Hematopoietic multipotent progenitor cell treated with erythropoietin and hydrocortisone succinate and interleukin-3 and kit ligand, for 6 days (in vitro differentiated cells): ENCODE data around the gene ARHGAP4.
A peak's percentile ranks its signal among the peaks of the same experiment; 100 is the strongest.

Experiments
- DNase-seq: peaks from one replicate; pipeline ENCODE4 v3.0.0-alpha.2; 2015

The ARHGAP4 gene

DNA sequence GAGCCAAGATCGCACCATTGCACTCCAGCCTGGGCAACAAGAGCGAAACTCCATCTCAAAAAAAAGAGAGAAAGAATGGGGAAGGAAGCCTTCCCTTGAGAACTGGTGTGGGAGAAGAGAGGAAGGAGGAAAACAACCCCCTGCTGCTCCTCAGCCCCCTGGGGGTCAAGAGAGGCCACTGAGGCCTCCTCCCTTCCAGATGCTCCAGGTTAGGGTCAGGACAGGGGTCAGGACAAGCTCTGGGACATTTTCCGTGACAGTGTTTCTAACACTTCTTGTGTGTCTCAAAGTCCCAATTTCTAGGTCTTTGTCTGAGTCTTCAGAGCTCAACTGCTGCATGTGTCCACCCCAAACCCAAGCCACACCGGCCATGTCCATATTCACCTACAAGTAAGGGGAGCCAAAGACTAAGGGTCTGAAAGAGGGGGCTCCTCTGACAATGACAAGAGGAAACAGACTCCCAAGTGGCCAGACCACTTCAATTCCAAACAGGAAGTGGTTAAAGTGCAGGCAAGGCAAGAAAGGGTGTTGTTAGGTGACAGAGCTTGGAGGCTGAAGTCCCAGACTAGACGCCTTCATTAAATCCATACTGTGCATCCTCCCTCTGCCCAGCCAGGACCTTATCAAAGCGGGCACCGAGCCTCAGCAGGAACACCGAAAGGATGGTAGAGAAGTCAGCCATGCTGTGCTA lies 48.3 kb downstream of the ARHGAP4 start:
- no peak for DNase-seq

DNA sequence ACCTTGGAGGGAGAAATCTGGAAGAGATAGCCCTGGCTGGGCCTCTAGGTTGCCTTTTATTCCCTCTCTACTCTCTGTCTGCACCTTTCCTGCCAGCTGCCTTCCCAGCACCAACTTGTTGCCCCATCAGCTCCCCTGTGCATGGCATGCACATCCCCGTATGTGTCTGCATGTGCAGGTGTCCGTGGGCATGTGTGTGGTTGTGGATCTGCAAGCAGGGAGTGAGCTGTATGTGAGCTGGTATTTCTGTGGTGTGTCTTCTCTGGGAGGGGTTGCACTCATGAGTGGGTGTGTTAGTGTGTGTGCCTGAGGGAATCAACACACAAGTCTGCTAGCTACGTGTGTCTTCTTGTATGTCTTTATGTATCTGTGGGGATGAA lies 50.0 kb downstream of the ARHGAP4 start:
- DNase-seq: no peak

DNA sequence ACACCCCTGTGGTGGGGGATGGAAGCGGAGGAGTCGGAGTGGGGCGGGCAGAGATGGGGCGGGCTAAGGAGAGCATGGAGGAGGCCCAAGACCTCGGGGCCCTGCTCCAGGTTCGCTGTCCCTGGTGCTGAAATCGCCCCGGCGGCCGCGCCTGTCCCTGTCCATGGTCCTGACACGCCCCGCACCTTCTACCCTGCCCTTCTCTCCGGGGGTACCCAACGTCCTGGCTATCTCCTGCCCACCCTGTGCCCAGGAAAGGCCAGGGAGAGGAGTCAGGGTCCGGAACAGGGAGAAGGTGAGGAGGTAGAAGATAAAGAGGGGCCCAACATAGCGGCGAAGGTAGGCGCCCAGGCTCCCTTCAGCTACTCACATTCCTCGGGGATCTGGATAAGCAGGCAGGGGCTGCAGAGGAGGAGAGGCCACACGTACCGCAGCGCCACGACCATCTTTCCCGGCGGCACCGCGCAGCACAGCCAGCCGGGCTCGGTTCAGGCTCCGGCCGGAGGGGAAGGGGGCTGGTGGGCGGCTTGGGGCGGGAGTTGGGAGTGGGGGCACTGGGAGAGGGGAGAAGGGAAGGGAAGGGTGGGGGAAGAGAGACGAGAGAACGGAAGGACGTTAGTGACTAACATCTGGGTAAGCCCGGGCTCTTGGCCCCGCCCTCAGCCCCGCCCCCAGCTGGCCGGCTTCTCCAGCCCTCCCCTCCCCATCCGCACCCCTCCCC lies 50.5 kb downstream of the ARHGAP4 start:
- DNase-seq: peak; percentile 60

DNA sequence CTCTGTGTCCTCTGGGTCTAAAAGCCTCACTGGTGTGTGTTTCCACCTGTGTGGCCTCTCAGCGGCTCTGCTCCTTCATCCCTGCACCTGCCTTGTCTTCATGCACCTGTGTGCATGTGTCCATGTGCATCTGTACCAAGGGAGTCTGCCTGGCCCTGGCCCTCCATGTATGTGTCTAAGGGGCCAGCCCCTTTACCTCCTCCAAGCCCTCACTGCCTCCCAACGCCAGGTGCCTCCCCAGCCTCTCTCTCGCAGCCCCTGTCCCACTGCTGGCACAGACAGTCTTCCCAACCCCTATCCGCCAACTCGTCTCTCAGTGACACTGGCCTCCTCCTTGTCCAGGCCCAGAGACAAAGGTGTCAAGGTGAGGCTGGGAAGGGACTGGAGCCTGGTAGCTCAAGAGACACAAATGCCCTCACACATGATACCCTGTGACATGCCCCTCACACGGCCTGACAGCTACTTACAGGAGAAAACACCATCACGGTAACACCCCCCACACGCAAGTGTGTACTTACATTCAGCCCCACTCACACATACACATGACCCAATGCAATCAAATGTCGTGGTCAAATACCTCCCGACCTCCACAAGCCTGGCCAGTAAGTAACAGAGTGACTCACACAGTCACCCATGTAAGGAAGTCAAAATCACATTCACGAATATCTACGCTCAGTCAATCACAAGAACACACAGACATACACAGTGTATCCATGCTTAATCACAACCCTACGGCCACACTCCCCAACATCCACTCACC lies 51.5 kb downstream of the ARHGAP4 start:
- DNase-seq: no peak

DNA sequence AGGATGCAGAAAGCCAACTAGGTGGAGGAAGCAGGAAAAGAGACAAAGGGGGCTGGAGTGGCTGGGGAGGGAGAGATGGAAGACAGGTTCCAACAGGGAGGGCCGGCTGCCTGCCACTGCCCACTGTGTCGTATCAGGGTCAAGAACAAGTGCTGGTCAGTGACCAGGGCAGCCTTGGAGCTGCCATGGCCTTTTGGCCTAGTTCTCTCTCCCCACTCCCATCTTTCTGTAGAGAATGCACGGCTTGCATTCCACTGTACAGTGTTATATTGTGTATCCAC lies 52.0 kb downstream of the ARHGAP4 start:
- DNase-seq: no peak

DNA sequence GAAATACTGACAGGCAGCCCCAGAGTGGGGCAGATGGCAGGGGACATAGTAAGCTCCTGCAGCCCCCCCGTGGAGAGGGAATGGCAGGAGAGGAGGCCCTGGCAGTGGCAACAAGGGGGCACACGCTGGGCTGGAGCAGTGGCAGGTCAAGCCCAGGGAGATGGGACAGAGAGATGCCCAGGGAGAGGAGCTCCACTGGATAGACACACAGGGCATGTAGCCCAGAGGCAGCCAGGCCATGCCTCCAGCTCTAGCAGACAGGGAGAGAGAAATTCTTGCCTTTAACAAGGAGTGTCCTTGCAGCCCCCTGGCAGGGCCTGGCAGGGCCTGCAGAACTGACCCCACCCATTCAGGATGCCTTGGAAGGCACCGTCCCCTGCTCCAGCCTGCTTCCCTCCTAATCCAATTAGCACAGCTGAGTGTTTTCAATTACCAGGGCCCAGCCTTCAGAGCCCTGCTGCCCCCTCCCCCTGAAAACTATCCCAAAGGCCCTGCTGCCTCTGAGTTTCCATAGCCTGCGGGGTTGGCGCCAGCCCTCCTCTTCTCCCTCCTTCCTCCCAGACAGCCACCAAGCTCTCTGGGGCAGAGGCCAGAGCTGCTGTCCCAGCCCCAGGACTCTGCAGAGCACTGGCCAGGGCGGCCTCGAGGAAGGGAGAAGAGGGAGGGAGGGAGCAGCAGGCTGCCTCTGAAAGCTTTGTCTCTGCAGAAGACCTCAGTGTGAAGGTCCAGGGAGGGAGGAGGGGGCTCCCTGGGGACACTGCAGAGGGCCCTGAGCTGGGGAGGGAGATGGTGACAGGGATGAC lies 52.6 kb downstream of the ARHGAP4 start:
- DNase-seq: no peak

DNA sequence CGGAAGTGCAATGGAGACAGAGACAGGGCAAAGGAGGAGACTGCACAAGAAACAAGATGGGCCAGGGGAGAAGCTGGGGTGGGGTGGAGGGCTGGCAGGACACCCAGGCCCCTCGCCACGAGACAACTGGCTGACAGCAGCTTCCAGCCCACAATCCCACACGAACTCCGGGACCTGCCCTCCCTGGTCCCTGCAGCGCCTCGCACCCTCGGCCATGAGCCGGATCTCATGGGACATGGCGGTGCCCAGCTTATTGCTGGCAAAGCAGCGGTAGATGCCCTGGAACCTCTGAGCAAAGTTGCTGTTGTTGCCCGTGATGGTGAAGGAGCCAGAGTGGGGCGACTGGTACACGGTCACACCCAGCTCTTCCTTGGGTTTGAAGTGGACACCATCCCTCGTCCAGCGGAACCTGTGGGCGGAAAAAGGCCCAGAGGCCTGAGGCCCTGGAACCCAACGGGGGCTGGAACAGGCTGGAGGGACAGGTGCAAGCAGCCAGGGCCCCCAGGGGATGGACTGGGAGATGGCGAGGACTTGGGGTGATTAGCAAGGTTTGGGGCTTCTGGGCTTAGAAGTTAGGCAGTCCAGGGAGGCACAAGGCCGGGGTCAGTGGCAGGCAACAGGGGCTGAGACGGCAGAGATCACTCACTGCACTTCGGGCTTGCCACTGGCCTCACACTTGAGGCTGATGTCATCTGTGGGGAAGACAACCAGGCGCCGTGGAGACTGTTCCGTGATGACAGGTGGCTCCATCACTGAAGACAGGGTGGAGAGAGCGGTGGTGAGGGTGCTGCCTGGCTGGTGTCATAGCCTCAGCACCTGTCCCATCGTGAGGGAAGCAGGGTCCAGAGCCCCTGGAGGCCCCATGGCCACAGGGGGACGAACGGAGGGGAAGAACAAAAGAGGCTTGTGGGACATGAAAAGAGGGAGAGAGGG lies 53.9 kb downstream of the ARHGAP4 start:
- DNase-seq: no peak

DNA sequence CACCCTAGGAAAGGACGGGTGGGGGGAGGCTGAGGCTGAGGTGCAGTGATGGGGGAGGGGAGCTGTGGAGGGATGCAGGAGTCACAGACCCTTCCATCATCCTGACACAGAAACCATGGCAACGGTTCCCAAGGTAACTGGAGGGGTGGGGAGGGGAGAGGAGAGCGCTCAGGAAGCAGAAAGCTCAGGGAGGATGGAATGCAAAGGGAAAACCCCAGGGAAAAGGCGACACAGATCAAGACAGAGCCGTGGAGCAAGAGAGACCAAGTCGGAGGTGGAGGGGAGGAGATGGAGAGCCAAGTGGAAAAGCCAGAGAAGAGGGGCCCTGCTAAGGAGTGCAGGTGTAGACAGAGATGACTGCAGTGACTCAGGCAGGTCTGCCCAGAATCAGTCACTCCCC lies 54.6 kb downstream of the ARHGAP4 start:
- DNase-seq: no peak

DNA sequence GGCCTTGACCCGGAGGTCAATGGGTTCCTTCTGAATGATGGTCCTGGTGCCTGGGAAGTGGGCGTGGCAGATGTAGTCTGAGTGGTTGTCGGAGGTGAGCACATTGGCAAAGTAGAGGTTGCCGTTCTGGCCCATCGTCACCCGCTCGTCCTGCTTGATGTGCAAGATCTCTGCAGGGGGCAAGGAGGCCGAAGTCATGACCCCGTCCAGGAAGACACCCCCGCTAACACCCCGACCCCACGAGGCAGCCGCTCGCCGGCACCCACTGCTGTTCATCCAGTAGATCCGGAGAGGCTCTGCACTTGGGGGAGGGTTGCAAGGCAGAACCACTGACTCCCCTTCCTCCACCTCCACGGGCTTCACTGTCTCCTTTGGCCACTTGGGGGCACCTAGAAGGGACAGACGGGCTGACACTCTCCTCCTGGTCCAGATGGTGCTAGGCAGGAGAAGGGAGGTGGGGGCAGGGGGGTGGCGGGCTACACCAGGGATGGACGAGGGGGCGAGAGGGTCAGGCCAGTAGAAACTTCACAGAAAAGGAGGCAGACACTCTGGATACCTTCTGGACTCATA lies 55.2 kb downstream of the ARHGAP4 start:
- no peak for DNase-seq

DNA sequence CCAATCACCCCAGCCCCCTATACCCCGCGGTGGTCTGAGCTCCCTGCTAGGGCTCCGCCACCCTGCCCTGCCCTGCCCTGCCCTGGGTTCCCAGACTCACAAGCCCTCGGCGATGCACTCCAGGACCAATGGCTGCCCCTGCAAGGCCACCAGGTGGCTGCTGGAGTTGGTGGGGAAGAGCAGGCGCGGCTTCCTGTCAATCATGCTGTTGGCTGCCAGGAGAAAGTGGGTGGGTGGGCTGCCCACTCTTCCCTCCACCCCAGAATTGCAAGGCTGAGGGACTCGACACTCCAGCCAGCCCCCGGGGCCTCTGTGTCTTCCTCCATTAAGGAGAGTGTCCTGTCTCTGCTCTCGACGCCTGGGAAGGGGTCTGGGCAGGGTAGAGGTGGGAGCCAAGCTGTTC lies 55.8 kb downstream of the ARHGAP4 start:
- DNase-seq: no peak

DNA sequence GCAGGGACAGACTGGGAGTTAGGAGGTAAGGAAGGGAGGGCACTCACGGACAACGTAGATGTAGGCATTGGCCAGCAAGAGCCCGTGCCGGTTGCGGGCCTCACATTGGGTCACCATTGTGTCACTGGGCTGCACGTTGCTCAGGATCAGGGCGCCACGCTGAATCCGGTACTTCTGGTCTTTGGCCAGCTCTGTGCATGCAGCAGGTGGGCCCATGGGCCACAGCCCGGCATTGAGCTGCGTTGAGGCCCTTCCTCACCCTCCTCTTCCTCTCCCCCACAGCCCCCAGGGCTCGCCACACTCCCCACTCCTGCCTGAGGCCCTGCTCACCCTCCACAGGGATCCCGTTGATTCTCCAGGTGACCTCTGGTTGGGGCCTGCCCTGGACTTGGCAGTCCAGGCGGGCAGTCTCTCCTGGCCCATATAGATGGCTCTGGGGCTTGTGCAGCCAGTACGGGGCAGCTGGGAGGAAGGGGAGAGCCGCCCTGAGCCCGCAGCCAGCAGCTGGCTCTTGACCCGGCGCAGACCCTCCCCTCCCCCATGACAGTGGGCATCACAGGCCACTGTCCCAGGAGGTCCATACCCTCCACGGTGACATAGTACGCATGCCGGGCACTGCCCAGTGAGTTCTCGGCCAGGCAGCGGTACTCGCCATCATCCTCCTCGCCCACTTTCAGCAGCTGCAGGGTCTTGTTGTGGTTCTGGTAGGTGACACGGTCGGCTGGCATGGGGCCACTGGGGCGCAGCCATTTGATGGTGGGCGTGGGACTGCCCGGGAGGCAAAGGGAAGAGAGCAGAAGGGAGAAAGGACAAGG lies 56.4 kb downstream of the ARHGAP4 start:
- no peak for DNase-seq

DNA sequence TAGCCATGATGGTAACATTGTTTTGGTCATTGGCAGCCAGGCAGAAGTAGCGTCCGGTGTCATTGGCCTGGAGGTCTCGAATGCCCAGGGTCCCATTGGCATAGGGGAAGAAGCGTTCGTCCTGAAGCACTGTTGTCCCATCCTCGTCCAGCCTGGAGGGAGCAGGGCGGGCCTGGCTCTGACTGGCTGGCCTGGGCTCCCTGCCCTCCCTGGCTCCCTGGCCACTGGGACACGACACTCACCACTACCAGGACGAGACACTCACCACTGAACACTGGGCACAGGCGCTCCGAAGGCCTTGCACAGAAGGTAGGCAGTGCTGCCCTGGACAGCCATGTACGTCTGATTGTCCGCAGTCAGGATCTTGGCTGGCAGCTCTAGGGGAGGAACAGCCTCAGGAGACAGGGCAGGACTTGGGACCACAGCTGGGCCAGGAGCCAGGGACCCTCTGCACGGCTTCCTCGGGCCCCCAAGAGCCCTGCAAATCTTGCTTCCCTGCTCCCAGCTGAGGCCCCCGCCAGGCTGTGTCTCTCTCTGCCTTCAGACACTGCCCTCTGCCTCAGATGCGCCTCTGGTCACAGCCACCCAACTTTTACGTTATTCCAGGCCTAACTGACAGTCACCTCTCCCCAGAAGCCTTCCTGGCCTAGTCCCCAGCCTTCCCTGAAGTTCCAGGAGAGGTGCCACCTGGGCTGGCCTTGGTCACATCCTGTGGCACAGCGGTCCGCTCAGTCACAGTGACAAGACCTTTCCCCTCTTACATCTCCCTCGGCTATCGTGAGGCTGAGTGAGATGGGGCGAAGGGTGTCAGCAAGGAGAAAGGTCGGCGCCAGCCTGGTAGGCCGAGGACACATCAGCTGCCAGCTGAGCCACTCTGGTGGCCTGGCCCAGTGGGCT lies 57.2 kb downstream of the ARHGAP4 start:
- DNase-seq: no peak

DNA sequence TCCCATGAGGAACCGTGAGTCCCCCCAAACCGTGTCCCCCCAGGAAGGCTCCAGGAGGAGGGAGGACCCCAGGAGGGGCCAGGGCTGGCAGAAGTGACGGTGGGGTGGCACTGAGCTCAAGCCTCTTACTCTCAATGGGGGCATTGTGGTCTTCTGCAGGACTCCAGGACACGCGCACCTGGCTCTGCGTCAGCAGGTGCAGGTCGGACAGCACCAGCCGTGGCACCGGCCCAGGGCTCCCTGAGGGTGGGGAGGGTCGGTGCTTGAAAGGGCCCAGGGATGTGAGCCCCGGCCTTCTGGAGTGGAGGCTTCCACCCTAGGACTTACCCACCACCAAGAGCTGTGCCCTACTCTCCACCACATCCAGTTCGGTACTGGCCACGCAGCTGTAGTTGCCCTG lies 58.4 kb downstream of the ARHGAP4 start:
- DNase-seq: no peak

DNA sequence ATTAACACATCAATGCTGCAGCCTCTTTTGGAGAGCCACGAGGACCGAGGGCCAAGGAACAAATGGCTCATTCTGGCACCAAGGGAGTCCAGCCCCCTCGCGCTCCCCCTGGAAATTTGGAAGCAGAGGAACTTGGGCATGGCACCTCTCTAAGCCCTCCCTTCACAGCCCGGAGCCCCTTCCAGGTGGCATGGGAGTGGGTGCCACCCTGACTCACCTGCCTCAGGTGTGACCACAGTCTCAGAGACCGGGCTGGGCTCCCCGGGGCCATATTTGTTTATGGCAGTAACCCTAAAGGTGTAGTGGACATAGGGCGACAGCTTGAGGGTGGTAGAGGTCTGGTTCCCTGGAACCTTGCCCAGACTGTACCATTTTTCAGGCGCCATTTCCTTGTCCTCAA lies 58.9 kb downstream of the ARHGAP4 start:
- DNase-seq: no peak

DNA sequence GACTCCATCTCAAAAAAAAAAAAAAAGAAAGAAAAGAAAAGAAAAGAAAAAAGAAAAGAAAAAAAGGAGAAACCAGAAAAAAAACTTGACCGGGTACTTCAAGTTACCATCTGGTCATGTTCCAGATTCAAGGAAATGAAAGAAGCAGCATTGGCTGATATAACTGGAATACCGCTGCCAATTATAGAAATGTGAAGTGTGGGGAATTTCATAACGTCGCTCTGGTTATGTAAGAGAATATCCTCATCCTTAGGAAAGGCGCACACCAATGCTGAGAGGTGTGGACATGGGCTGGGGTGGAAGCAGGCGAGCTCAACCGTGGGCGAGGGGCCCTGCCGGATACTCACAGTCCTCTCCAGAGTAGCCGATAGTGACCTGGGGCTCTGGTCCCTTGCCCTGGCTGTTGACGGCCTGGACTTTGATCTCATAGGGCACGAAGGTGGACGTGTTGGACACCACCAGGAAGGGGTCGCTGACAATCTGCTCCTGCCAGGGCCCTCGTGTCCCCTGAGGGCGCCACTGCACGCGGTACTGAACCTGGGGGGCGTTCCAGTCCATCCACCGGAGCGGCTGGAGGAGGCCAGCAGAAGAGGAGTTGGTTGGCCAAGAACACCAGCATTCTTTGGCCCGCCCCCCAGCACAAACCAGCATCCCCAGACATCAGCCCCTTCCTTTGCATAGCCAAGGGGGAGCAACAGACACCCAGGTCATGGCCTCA lies 59.6 kb downstream of the ARHGAP4 start:
- no peak for DNase-seq

DNA sequence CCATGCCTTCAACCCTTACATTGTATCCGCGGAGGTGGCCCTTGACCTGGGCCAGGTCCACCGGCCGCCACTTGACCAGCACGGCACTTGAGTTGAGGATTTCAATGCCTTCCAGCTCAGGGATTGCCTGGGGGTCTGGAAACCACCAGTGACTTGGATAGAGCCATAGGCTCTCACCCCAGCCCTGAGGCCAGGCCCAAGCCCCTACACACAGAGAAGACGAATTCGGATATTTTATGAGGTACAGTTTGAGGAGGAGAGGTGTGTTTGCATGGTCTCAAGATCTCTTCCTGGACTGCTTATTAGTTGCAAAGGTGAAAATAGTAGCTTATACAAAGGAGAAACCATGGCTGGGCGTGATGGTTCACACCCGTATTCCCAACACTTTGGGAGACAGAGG lies 60.4 kb downstream of the ARHGAP4 start:
- no peak for DNase-seq

DNA sequence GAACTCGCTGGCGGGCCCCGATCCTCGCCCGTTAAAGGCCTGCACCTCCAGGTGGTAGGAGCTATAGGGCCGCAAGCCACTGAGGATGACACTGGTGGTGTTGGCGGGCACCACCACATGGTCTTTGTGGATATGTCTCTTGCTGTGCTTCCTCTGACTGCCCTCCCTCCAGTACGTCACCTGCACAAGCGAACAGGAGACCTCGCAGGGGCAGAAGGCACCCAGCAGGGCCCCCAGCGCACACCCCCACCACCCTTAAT lies 60.8 kb downstream of the ARHGAP4 start:
- no peak for DNase-seq

DNA sequence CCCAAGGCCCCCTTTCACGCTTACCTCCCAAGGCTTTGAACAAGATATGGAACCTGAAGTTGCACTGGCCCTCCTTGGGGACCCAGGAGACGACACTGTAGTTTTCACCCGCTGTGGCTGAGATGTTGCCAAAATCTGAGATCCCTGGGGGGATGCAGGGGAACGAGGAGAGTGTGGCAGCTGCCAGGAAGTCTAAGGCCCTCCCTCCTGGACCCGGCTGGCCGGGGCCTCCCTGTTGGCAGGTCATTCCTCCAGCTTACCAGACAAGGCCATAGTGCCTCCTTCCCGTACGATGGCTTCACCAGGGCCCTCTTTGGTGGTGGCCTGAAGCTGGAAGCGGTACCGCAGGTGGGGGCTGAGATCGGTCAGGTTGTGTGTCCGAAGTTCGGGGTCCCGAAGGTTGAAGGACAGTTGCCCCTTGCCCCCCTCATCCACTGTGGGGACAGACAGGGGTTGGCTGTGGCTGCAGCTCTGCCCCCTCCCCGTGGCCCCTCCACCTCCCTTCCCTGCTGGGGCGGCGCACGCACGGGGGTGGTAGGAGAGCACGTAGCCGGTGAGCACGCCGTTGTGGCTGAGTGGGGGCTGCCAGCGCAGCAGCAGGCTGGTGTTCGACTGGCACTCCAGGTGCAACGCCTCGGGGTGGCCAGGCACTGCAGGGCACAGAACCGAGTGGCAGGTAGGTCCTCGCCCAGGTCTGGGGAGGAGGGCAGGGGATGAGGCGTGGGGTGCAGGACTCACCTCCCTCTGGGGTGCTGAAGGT lies 61.3 kb downstream of the ARHGAP4 start:
- no peak for DNase-seq

DNA sequence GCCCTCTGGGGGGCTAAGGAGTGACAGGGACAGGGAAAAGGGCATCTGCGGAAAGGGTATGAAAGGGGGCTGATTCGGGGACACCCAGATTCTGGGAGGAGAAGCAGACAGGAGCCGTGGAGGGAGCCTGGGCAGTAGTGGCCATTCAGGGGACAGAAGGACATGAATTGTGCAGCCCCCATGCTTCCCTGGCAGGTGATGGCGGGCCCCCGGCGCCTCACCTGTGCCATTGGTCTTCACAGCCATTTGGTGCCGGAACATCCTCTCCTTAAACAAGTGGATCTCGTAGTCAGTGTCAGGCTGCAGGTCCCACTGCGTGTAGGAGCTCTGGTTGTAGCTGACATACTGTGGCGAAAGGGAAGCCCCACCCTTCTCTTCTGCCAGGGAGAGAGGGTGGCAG lies 62.0 kb downstream of the ARHGAP4 start:
- no peak for DNase-seq
